Ishikawa (cell line): Measurements from ENCODE around the gene UBXN10.

Experiments
- CEBPB ChIP-seq: IDR thresholded peaks from 2 replicates; pipeline ENCODE4 v1.6.1; 2012
- CREB1 ChIP-seq: IDR thresholded peaks from 2 replicates; pipeline ENCODE4 v1.6.1; 2012; ENCODE audit warnings: low read depth
- EGR1 ChIP-seq: IDR thresholded peaks from 2 replicates; pipeline ENCODE4 v1.6.1; 2012
- EP300 ChIP-seq: IDR thresholded peaks from 2 replicates; pipeline ENCODE4 v1.6.1; 2012; ENCODE audit warnings: borderline replicate concordance
- FOXM1 ChIP-seq: IDR thresholded peaks from 2 replicates; pipeline ENCODE4 v1.6.1; 2012; ENCODE audit warnings: low read depth, borderline replicate concordance
- NFIC ChIP-seq: IDR thresholded peaks from 2 replicates; pipeline ENCODE4 v1.6.1; 2012
- RAD21 ChIP-seq: IDR thresholded peaks from 2 replicates; pipeline ENCODE4 v1.6.1; 2012; ENCODE audit warnings: low read depth
- TAF1 ChIP-seq: IDR thresholded peaks from 2 replicates; pipeline ENCODE4 v1.6.1; 2012; ENCODE audit warnings: low read depth, mild to moderate bottlenecking
- TCF12 ChIP-seq: IDR thresholded peaks from 2 replicates; pipeline ENCODE4 v1.6.1; 2012; ENCODE audit warnings: low read depth
- TEAD4 ChIP-seq: IDR thresholded peaks from 2 replicates; pipeline ENCODE4 v1.6.1; 2012
- YY1 ChIP-seq: IDR thresholded peaks from 2 replicates; pipeline ENCODE4 v1.6.1; 2012; ENCODE audit warnings: low read depth
- ZBTB7A ChIP-seq: IDR thresholded peaks from 2 replicates; pipeline ENCODE4 v1.6.1; 2012; ENCODE audit warnings: low read depth
- TF ChIP-seq, protein P1 (sequence below): IDR thresholded peaks from 2 replicates; pipeline ENCODE4 v1.6.1; 2012; ENCODE audit warnings: low read depth, mild to moderate bottlenecking
- TF ChIP-seq, protein P2 (sequence below): IDR thresholded peaks from 2 replicates; pipeline ENCODE4 v1.6.1; 2012
- TF ChIP-seq, protein P3 (sequence below): IDR thresholded peaks from 2 replicates; pipeline ENCODE4 v1.6.1; 2012

UBXN10 gene

DNA sequence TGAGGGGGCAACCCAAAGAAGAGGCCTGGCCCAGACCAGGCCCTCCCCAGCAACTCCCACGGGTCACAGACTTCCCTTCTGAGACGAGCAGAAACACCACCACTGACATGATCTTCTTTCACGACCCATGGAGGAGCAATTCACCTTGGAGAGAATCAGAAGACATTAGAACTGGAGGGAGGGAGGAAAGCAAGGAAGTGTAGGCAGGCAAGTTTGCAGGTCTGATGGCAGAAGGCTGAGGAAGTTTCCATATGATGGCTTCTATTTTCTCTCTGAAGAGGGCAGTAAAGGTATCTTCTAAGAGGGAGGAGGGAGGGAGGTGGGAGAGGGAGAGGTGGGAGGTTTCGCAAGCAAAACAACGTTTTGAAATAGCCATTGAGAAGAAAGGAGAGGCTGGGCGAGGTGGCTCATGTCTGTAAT lies 1.4 kb upstream of the UBXN10 start:
- TF ChIP-seq, protein P1, sequence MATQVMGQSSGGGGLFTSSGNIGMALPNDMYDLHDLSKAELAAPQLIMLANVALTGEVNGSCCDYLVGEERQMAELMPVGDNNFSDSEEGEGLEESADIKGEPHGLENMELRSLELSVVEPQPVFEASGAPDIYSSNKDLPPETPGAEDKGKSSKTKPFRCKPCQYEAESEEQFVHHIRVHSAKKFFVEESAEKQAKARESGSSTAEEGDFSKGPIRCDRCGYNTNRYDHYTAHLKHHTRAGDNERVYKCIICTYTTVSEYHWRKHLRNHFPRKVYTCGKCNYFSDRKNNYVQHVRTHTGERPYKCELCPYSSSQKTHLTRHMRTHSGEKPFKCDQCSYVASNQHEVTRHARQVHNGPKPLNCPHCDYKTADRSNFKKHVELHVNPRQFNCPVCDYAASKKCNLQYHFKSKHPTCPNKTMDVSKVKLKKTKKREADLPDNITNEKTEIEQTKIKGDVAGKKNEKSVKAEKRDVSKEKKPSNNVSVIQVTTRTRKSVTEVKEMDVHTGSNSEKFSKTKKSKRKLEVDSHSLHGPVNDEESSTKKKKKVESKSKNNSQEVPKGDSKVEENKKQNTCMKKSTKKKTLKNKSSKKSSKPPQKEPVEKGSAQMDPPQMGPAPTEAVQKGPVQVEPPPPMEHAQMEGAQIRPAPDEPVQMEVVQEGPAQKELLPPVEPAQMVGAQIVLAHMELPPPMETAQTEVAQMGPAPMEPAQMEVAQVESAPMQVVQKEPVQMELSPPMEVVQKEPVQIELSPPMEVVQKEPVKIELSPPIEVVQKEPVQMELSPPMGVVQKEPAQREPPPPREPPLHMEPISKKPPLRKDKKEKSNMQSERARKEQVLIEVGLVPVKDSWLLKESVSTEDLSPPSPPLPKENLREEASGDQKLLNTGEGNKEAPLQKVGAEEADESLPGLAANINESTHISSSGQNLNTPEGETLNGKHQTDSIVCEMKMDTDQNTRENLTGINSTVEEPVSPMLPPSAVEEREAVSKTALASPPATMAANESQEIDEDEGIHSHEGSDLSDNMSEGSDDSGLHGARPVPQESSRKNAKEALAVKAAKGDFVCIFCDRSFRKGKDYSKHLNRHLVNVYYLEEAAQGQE, result no peak
- TF ChIP-seq CEBPB, result no peak
- no peak for TF ChIP-seq EGR1
- no peak for TF ChIP-seq RAD21
- TF ChIP-seq CREB1, result no peak
- no peak for TF ChIP-seq ZBTB7A
- TF ChIP-seq, protein P2, sequence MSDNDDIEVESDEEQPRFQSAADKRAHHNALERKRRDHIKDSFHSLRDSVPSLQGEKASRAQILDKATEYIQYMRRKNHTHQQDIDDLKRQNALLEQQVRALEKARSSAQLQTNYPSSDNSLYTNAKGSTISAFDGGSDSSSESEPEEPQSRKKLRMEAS, result no peak
- no peak for TF ChIP-seq TEAD4
- TF ChIP-seq FOXM1, result no peak
- TF ChIP-seq, protein P3, sequence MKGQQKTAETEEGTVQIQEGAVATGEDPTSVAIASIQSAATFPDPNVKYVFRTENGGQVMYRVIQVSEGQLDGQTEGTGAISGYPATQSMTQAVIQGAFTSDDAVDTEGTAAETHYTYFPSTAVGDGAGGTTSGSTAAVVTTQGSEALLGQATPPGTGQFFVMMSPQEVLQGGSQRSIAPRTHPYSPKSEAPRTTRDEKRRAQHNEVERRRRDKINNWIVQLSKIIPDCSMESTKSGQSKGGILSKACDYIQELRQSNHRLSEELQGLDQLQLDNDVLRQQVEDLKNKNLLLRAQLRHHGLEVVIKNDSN, result no peak
- TF ChIP-seq YY1, result no peak
- TF ChIP-seq NFIC, result no peak
- TF ChIP-seq TAF1, result no peak
- TF ChIP-seq TCF12, result no peak

DNA sequence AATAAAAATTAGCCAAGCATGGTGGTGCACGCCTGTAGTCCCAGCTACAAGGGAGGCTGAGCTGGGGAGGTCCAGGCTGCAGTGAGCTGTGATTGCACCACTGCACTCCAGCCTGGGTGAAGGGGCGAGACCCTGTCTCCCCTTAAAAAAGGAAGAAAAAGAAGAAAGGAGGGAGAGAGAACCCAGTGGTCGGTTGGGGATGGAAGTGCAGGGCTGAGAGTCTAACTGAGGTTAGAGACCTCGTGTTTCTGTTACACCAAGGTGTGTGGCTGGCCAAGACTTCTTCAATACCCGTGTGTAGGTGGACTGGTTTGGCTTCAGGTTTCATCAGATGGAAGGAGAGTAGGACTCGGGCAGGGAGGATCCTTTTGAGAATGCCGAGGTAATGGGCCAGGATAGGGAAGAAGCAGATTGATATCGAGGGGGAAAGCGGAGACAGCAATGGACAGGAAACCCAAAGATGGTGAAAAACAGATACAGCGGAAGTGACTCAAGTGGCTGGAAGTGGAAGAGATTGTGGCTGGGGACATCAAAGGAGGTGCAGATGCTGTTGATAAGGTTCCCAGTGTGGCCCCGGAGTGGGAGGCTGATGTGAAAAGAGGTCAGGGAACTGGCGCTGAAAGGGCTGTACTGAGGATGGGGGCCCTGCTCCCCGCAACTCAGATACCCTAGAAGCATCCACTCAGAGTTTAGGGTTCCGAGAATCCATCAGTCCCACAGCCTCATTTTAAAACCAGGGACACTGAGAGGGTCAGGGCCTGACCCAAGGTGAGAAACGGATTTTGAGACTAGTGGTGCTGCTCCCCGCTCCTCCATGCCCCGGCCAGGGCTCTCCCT lies 681 bp upstream of the UBXN10 start:
- no peak for TF ChIP-seq EP300
- no peak for TF ChIP-seq TEAD4
- no peak for TF ChIP-seq TCF12
- TF ChIP-seq CEBPB, result no peak
- no peak for TF ChIP-seq CREB1
- TF ChIP-seq YY1, result no peak
- no peak for TF ChIP-seq FOXM1
- no peak for TF ChIP-seq ZBTB7A
- TF ChIP-seq RAD21, result no peak
- TF ChIP-seq, protein P2, result no peak
- TF ChIP-seq, protein P1, result no peak
- TF ChIP-seq, protein P3, result no peak
- TF ChIP-seq EGR1, result no peak
- no peak for TF ChIP-seq NFIC
- TF ChIP-seq TAF1, result no peak

DNA sequence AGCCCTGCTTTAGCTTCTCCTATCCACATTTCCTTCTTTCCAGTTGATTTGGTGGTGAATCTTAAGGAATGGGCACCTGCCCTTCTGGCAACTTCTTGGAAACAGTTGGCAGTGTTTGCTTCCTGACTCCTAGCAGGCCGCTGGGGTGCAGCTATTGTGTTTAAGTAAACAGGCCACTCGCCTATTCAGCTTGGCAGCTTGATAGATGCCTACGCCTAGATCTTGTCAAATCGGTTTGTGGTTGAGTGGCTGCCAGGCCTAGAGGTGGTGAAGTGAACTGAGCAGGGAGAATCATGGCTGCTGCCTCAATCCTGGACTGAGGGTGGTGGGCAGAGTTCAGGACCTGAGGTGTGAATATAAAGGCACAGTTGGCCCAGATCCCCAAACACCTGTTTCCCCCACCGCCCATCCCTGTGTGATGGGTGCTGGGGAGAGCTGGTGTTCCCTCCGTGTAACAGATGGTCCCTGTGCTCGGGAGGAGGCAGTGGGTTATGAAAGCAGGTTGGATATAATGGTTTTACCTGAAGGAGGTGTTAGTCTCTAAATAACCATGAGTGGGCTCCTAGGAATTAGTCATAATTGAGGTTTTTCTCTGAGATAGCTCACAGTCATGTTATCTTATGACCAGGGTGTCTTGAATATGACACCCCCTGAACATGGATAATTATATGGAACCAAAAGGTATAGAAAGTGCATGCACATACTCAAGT lies 1.4 kb downstream of the UBXN10 start:
- TF ChIP-seq YY1, result no peak
- no peak for TF ChIP-seq TEAD4

DNA sequence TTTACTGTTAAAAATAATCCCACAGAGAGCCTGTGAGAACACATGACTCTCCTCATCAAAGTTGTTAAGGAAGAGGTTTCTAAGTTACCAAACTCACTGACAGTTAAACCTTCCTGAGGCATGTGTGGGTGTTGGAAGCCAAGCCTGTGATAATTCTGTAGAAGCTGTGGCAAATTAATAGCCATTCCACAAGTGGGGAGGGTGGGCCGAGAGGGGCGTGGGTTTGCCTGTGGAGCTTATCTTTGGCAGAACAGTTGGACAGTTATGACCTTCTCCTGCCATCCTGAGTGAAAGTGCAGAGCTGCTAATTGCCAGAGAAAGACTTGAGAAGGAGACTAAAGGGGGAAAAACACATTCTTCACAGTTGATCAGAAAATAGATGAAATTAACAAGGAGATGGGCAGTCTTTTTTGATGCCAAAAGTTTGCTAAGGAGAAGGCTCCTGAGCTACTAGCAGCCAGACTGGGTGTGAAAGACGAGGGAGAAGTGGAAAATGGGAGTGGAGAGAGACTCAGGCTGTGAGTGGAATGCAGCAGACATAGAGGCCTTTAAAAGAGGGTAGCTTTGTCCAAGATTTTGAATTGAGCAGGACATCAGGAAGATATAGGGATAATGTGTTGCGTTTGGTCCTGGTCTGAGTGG lies 2.0 kb downstream of the UBXN10 start:
- TF ChIP-seq YY1, result no peak
- TF ChIP-seq RAD21, result no peak
- no peak for TF ChIP-seq TCF12
- TF ChIP-seq, protein P3, result no peak
- TF ChIP-seq TAF1, result no peak
- no peak for TF ChIP-seq CREB1
- TF ChIP-seq, protein P2, result no peak
- TF ChIP-seq FOXM1, result no peak
- no peak for TF ChIP-seq NFIC
- no peak for TF ChIP-seq ZBTB7A
- TF ChIP-seq, protein P1, result no peak
- no peak for TF ChIP-seq EP300
- no peak for TF ChIP-seq EGR1
- TF ChIP-seq CEBPB, result no peak
